GOT3 (cell line): ENCODE measurements around the gene PLOD2.

Source experiments
- DNase-seq: peaks from one replicate; lab custom pipeline; 2025; ENCODE audit warnings: mixed read lengths; lab: John Stamatoyannopoulos, UW

The PLOD2 gene

DNA sequence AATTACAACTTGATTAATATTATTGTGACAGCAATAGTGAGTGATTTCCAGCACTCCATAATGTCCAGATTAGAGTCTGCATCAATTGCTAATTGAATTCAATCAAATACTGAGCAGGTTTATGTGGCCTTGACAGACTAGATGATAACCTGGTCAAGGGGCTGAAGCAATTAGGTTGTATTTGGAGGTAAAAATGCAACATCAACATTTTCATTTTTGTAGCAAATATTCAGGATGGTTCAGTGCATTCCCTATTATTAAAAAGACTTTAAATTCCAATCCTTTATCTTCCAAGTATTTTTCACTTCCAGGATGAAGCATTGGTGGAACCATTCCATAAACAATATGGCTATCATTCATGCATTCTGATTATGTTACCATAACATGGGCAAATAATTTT lies 120.4 kb downstream of the PLOD2 start:
- DNase-seq: no peak

DNA sequence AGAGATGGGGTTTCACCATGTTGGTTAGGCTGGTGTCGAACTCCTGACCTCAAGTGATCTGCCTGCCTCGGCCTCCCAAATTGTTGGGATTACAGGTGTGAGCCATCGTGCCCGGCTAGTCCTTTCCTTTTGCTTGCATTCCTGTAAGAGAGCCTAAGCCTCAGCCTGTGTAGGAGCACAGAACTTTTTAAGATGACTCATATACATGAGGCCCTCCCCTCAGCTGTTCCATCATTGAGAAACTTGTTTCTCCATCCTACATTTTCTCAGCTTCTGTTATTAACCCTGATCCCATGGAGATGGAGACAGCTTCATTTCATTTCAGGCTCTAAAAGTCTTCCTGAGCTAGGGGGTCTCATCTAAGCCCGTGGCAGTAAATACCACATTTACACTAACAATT lies 123.3 kb downstream of the PLOD2 start:
- DNase-seq: no peak

DNA sequence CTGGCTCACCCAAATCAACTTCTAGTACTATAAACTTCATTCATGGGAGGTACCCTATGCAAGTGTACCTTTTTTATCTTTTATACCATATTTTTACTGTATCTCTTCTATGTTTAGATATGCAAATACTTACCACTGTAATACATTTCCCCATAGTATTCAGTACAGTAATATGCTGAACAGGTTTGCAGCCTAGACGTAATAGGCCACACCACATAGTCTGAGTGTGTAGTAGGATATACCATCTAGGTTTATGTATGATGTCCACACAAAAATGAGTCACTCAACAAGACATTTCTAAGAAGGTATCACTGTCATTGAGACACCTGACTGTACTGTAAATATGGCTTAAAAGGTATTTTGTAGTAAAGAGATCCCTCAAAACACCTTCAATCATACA lies 124.7 kb downstream of the PLOD2 start:
- DNase-seq: no peak

DNA sequence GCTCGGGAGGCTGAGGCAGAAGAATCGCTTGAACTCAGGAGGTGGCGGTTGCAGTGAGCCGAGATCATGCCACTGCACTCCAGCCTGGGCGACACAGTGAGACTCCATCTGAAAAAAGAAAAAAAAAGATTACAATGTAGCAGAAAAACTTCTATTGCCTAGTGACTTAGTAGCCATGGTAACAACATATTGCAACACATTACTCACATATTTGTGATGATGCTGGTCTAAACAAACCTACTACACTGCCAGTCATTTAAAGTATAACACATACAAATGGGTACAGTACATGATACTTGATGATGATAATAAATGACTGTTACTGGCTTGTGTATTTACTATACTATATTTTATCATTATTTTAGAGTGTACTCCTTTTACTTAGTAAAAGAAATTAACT lies 125.6 kb downstream of the PLOD2 start:
- DNase-seq: no peak

DNA sequence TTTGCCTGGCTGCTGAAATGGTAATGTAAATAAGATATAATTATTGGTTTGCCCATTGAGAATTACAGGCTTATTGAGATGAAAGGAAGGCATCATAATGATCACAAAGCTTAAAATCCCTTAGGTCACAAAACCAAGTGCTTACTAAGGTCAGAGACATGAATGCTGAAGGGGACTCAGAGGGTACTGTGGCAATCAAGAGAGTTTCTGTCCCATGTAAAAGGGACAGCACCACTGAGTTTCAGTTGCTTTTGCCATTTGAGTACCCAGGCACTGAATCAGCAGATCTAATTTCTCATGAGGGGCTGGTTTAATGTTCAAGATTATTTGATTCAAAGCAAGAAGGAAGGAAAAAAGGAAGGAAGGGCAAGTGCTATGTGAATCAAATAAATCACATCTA lies 127.0 kb downstream of the PLOD2 start:
- no peak for DNase-seq

DNA sequence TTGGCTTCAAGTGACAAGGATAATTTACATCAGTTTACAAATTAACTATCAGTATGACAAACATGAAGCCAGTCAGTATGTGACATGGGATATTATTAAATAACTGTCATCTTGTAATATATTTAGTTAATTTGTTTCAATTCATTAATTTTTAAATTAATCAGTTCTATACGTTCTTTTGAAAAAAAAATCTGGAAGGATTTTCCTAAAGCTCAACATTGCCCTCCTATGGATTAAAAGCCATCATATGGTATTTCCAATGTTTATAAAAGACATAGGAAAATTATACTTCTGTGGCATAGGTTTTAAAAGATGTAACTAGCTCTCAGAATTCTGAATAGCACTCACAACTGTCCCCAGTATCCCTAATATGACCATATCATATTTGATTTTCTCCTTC lies 134.4 kb downstream of the PLOD2 start:
- no peak for DNase-seq

DNA sequence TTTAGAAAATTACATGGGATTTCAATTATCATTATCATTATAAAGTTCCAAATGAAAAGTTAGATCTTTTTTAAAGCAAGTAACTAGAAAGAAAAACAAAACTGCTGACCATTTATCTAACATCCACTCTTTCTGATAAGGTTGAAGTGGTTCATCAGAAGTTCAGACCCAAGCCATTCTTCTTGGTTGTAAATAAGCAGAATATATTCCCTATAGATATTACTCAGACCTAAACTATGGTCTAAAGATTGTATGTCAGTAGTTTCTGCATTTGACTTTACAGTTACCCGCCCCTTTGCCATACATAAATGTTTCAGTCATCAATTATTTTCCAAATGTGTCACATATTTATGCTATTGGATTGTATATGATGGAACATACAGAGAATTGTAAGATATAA lies 136.7 kb downstream of the PLOD2 start:
- no peak for DNase-seq

DNA sequence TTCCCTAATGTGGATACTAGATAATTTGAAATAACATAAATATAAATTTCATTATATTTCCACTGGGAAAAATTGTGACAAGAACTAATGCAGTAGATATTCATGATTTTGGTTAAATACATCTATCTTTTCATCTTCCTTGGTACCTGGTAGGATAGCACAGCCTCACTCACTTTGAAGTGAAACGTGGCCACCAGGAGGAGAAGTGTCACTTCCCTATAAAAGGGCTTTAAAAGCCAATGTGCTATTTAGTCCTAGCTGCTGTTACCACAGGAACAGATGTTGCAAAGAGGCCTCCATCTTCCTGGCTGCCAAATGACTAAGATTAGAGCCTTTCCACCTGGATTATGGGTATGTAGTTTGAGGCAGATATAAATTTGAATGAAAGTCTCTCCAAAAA lies 140.0 kb downstream of the PLOD2 start:
- no peak for DNase-seq

DNA sequence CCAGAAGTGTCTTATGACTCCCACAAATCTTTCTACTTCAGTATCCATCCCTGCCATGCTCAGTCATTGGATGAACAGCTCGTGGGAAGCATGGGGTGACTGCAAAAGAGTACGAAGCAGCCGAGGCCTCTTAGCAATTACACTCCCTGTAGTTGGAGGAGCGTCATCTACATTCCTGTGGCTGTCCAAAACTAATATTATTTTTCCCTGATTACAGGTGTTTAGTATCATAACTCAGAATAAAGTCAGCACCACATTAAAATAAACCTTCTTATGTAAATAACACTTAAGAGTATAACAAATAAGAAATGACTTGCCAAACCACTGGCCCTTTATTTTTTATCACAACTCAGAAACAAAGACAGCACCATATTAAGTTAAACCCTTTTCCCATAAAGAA lies 141.5 kb downstream of the PLOD2 start:
- no peak for DNase-seq
